Measurements from ENCODE around the gene BEND2.

- no peak for TF ChIP-seq CTCF (IDR thresholded peaks at IDR 0.05 in 4 of 5, conservative IDR thresholded peaks at IDR 0.05 in 1 of 5)
- no peak for TF ChIP-seq POLR2A (IDR thresholded peaks at IDR 0.05)
These were observed 32.1 kb upstream of the BEND2 start for GRCh38 chrX:18252644-18253359.
